Fibroblast of mammary gland (primary cell): Measurements from ENCODE around the gene LMBR1.
A peak's percentile ranks its signal among the peaks of the same experiment; 100 is the strongest.

ENCODE experiments used
- DNase-seq: peaks from one replicate; pipeline ENCODE4 v3.0.0-alpha.2; 2010; ENCODE audit warnings: low read depth
- H3K4me3 ChIP-seq: 2 replicates; pipeline ENCODE4 v1.5.1; 2011; ENCODE audit warnings: low read depth, mild to moderate bottlenecking, low read length, moderate library complexity; ENCODE audit not compliant: control insufficient read depth
- TF ChIP-seq, protein P1 (sequence below): conservative IDR thresholded peaks from 2 replicates; pipeline ENCODE4 v1.5.1; 2011; ENCODE audit warnings: low read depth, low read length, inconsistent platforms; ENCODE audit not compliant: control insufficient read depth, insufficient read depth

The LMBR1 gene

DNA sequence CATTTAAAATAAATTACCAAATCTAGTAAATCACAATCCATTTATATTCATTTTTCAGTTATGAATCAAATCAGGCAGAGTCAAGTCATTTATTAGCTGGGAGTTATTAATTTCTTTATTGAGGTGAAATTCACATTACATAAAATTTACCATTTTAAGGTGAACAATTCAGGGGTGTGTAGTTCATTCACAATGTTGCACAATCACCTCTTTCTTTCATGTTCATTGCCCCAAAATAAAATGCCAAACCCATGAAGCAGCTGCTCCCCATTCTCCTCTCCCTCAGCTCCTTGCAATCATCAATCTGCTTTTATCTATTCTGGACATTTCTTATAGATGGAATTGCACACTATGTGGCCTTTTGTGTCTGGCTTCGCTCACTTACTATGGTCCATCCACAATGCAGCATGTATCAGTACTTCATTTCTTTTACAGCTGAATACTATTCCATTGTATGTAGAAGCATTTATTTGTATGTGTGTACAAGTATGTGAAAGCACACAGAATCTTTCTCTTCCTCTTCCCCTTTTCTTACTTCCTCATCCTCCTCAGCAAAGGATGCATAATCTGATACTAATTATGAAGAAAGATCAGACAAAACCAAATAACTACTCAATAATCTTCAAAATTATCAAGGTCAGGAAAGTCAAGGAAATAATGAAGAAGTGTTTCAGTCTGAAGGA lies 60.6 kb downstream of the LMBR1 start:
- TF ChIP-seq, protein P1, sequence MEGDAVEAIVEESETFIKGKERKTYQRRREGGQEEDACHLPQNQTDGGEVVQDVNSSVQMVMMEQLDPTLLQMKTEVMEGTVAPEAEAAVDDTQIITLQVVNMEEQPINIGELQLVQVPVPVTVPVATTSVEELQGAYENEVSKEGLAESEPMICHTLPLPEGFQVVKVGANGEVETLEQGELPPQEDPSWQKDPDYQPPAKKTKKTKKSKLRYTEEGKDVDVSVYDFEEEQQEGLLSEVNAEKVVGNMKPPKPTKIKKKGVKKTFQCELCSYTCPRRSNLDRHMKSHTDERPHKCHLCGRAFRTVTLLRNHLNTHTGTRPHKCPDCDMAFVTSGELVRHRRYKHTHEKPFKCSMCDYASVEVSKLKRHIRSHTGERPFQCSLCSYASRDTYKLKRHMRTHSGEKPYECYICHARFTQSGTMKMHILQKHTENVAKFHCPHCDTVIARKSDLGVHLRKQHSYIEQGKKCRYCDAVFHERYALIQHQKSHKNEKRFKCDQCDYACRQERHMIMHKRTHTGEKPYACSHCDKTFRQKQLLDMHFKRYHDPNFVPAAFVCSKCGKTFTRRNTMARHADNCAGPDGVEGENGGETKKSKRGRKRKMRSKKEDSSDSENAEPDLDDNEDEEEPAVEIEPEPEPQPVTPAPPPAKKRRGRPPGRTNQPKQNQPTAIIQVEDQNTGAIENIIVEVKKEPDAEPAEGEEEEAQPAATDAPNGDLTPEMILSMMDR, result no peak
- DNase-seq, result no peak
- H3K4me3 ChIP-seq, result no peak overlapping the region

DNA sequence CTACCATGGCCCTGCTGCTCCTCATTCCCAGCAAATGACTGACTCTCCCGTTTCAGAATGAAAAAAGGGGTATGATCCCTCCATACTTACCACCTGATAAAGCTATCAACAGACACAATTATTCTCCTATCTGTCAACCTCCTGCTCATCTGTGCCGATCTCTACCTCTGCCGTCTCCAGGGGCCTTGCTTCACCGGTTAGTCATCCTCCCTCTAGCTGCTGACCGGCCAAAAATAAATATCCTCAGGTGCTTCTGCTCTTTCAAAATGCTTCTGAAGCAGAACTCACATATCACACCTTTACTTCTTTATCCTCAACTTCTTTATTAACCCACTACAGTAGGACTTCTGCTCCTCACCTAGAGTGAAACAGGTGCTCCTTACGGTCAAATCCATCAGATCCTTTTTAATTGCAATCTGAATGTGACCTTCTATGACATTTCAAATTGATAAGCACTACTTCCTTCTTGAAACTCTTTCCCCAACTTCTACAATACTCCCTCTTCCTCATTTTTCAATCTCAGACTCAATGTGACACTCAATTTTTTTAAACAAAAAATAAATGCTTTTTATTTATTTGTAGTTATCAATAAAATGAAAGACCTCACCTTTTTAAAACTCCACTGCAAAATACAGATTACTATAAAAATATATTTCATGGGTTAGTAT lies 63.2 kb downstream of the LMBR1 start:
- DNase-seq, result no peak
- TF ChIP-seq, protein P1, result no peak
- no peak overlapping the region for H3K4me3 ChIP-seq

DNA sequence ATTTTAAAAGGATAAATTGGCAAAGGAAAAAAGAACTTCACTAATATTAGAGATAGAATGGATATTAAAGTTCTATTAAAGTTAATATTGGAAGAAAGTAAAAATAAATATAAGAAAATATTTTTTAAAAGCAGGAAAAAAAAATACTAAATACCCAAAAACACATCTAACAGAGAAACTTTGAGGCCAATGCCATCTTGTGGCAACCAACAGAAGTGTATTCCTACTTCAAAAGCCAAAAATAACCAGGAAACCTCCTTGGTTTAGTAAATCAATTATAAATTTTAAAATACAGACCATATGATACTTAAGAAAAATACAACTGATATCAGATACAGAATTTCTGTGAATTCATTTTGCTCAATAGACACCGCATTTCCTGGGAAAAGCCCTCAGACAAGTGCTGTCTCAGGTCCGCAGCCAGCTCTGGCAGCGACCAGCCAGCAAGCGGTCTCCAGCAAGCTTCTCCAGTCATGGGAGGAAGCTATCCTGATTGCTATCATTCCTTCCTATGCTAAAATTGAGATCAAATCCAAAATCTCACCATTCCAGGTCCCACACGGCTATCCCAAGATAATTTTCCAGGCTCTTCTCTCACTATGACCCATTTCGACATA lies 65.3 kb downstream of the LMBR1 start:
- H3K4me3 ChIP-seq, result no peak overlapping the region
- peak; percentile 48 for DNase-seq

DNA sequence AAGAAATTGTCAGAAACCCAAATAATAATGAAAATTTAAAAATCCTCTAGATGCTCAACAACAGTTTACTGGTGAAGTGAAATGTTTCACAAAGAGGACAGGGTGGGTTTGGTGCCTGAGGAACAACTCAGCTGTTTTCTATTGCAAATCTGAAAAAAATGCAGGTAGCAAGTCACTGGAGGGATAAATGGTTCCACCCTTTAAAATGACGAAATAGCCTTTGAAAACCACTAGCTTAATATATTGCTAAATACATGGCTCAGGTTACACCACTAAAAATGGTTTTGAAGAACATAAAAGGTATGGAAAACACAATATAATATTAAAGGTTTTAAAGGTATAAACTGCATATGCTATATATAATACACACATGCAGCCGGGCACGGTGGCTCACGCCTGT lies 69.5 kb downstream of the LMBR1 start:
- no peak overlapping the region for H3K4me3 ChIP-seq
- peak; percentile 45 for DNase-seq
- TF ChIP-seq, protein P1, result no peak

More for the DNA sequence above, 65.3 kb downstream of the LMBR1 start:
- TF ChIP-seq, protein P1, result peak; percentile 62

DNA sequence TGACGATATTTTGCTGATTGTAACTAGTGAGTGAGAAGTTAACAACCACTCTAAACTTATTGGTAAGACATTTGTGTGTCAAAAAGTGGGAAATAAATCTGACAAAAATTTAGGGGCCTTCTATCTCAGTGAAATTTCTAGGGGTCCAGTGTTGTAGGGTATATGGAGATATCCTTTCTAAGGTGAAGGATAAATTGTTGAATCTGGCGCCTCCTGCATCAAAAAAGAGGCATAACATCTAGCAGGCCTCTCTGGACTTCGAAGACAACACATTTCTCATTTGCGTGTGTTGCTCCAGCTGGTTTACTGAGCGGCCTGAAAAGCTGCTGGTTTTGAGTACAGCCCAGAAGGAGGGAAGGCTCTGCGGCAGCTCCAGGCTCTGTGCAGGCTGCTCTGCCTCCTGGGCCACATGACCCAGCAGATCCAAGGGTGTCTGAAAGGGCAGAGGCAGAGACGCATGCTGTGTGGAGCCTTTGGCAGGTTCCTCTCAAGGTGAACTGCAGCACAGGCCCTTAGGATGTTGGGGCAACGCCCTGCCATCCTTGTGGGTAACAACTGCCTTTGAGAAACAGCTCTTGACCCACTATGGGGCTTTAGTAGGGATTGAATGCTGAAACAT lies 72.4 kb downstream of the LMBR1 start:
- TF ChIP-seq, protein P1, result peak; percentile 34
- no peak for DNase-seq

DNA sequence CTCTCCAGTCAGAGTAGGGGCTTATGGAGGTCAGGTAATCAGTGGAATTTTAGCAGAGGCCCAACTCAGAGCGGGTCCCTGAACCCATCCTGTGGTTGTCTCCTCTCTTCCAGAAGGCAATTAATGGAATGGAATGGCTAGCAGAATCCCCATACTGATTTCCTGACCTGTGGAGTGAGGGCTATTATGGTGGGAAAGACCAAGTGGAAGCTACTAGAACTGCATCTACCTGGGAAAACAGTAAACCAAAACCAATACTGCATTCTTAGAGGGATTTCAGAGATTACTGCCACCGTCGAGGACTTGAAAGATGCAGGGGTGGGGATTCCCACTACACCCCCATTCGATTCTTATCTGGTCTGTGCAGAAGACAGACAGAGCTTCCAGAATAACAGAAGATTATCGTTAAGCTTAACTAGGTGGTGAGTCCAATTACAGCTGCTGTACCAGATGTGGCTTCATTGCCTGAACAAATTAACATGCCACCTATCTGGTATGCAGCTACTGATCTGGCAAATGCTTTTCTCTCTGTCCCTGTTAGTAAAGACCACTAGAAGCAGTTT lies 73.2 kb downstream of the LMBR1 start:
- DNase-seq, result no peak
- H3K4me3 ChIP-seq, result no peak overlapping the region
- TF ChIP-seq, protein P1, result no peak

More for the DNA sequence above, 72.4 kb downstream of the LMBR1 start:
- H3K4me3 ChIP-seq, result no peak overlapping the region
